ENCODE data around the gene PTPN13. TPM values are rescaled to one million over a fixed set of nuclear protein-coding genes. Genes with fewer than 3 reads are reported as not detected.

The PTPN13 gene
- total RNA-seq, 1 experiment from 2014 or later = 12.1 TPM

DNA sequence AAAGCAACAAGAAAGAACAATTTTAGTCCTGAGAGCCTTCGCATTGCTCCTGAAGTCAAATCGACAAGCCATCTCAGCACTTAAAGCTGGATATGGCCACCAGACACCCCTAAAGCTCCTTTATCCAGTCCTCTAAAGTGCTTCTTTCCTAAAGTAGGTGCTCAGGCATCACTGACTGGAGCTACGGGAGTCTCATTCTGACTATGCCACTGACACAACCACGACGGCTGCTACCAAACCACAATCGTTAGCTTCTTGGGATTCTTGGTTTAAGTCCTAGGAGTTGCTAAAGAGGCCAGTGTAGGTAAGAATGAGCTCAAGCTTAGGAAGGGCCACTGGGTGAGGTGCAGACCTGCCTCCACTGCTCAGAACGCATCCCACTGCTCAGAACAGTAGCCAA, 254.0 kb downstream of the PTPN13 start:
- Histone ChIP-seq H3K79me2 (ENCODE audit: low read length) (no peaks in the 10 kb centered on the region), H3K4me2 (ENCODE audit: low read length) (peak overlapping the region; percentile 20), H2AFZ (ENCODE audit: low read length) (peak overlapping the region; percentile 49; the same call in 1 of the 2 replicates), H3K27me3 (ENCODE audit: low read length) (no peaks in the 10 kb centered on the region), H3K4me1 (ENCODE audit: insufficient read depth, low read length) (peaks cover 16% of the 10 kb centered on the region), H3K9ac (ENCODE audit: low read length) (no peak overlapping the region), H3K27ac (ENCODE audit: low read length) (peak overlapping the region; percentile 43), H4K20me1 (ENCODE audit: low read length) (no peaks in the 10 kb centered on the region), H3K9me2 (replicated peaks; ENCODE audit: low read length) (no peaks in the 10 kb centered on the region), H3K36me3 (ENCODE audit: low read depth, low read length) (no peaks in the 10 kb centered on the region), H3K9me3 (ENCODE audit: low read length) (no peaks in the 10 kb centered on the region), H3F3A (ENCODE audit: low read length, unreplicated experiment) (no peaks in the 10 kb centered on the region), H3K4me3 (ENCODE audit: low read length) (no peak overlapping the region)
- POLR2A ChIA-PET (ENCODE audit: unreplicated experiment) = interaction anchor here (0.6 kb wide), 1 partner anchor 251 kb away, joined by 5 read pairs; no protein-coding TSS in a partner anchor
- BruUV-seq (replicated peaks) = no TSS peak
- CTCF ChIA-PET = no interaction called here
- ATAC-seq = no peak
- intact Hi-C loops (cut with micrococcal nuclease) = no loop called here
- DNase-seq = no peak
- no peak for TF ChIP-seq EZH2phosphoT487 (IDR thresholded peaks at IDR 0.05; ENCODE audit: borderline replicate concordance, low read length)
- TF ChIP-seq EZH2 (IDR thresholded peaks at IDR 0.05; ENCODE audit: low read length, unreplicated experiment) = no peak
- no peak for TF ChIP-seq CTCF (conservative IDR thresholded peaks at IDR 0.05; ENCODE audit: low read depth, low read length)

DNA sequence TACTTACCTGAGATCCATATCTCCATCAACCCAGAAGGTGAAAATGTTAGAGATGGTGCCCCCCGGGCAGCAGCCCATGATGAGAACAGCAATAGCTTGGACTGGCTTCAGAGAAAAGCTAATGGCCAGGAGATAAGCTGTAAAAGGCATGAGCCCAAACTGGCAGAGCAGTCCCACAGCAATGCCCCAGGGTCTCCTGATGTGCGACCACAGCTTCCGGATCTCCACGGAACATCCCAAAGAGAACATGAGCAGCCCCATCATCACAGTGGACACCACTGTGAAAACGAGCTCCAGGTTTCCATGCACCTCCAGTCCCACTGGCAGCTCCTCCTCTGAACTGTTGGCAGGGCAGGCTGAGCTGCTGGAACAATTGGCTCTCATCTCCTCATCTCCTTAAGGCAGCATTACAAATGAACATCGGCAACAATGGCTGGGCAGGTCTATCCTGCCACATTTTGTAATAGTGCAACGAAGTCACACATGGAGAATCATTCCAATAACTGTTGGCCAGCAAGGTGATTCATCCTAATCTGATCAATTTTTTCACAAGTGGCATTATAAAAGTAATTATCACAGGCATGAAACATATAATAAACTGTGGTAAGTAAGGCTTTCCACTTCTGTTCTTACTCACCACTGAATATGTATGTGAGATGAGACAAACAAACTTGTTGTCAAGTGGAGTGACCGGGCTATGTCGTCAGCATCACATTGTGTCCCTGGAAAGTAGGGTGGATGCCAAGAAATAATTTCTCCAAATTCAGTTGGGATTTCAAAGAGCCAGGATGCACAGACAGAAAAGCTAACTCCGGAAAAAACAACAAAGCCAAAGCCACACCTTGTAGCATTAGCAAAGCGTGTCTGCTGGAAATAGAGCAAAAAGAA, 254.9 kb downstream of the PTPN13 start, which contains the start of gene SLC10A6:
SLC10A6 (minus strand) TSS at position 653 of the 888 bp plus-strand sequence; CDS start at position 384, 269 bp downstream.
- no peaks in the 10 kb centered on the region for H3K27me3 ChIP-seq (ENCODE audit: low read length)
- H3F3A ChIP-seq (ENCODE audit: low read length, unreplicated experiment) = no peaks in the 10 kb centered on the region
- peak within 1 kb of the TSS; percentile 43; the same call in 1 of the 2 replicates for H3K27ac ChIP-seq (ENCODE audit: low read length)
- H4K20me1 ChIP-seq (ENCODE audit: low read length) = no peaks in the 10 kb centered on the region
- H3K79me2 ChIP-seq (ENCODE audit: low read length) = no peaks in the 10 kb centered on the region
- no peaks in the 10 kb centered on the region for H3K9me3 ChIP-seq (ENCODE audit: low read length)
- DNase-seq (no peak), ATAC-seq (no peak)
- no peak within 1 kb of the TSS for H3K4me2 ChIP-seq (ENCODE audit: low read length)
- no TSS peak for BruUV-seq (replicated peaks)
- H3K9me2 ChIP-seq (replicated peaks; ENCODE audit: low read length) = no peaks in the 10 kb centered on the region
- POLR2A ChIA-PET (ENCODE audit: unreplicated experiment) = no interaction called here
- CTCF ChIA-PET = no interaction called here
- H3K4me3 ChIP-seq (ENCODE audit: low read length) = no peak within 1 kb of the TSS
- TF ChIP-seq EZH2phosphoT487 (IDR thresholded peaks at IDR 0.05; ENCODE audit: borderline replicate concordance, low read length) (no peak), EZH2 (IDR thresholded peaks at IDR 0.05; ENCODE audit: low read length, unreplicated experiment) (no peak)
- H3K36me3 ChIP-seq (ENCODE audit: low read depth, low read length) = no peaks in the 10 kb centered on the region
- H2AFZ ChIP-seq (ENCODE audit: low read length) = 0 out of 2 replicates have a peak within 1 kb of the TSS, but pooled peaks have one; percentile 49
- no peak within 1 kb of the TSS for H3K9ac ChIP-seq (ENCODE audit: low read length)
- intact Hi-C loops (cut with micrococcal nuclease) = no loop called here
- H3K4me1 ChIP-seq (ENCODE audit: insufficient read depth, low read length) = peaks cover 16% of the 10 kb centered on the region

DNA sequence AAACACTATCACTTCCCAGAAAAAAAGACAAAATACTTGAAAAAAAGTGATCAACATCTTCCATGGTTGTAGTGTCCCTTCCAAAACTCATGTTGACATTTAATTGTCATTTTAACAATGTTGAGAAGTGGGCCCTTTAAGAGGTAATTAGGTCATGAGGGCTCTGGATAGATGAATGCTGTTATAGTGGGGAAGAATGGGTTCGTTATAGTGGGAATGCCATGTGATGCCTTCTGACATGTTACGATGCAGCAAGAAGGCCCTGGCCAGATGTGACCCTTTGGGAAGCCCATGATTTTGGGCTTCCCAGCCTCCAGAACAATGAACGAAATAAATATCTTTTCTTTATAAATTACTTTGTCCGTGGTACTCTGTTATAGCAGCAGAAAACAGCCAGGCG, 259.1 kb downstream of the PTPN13 start:
- BruUV-seq (replicated peaks) = no TSS peak
- Histone ChIP-seq H2AFZ (ENCODE audit: low read length) (no peak overlapping the region), H3K4me3 (ENCODE audit: low read length) (no peak overlapping the region), H3K9me3 (ENCODE audit: low read length) (no peaks in the 10 kb centered on the region), H3K27me3 (ENCODE audit: low read length) (no peaks in the 10 kb centered on the region), H3K4me2 (ENCODE audit: low read length) (no peak overlapping the region), H3K27ac (ENCODE audit: low read length) (no peak overlapping the region), H3F3A (ENCODE audit: low read length, unreplicated experiment) (no peaks in the 10 kb centered on the region), H3K36me3 (ENCODE audit: low read depth, low read length) (no peaks in the 10 kb centered on the region), H3K9me2 (replicated peaks; ENCODE audit: low read length) (no peaks in the 10 kb centered on the region), H4K20me1 (ENCODE audit: low read length) (no peaks in the 10 kb centered on the region), H3K9ac (ENCODE audit: low read length) (no peak overlapping the region), H3K79me2 (ENCODE audit: low read length) (no peaks in the 10 kb centered on the region), H3K4me1 (ENCODE audit: insufficient read depth, low read length) (peaks cover 36% of the 10 kb centered on the region)
- DNase-seq (no peak), ATAC-seq (no peak)
- CTCF ChIA-PET = no interaction called here
- intact Hi-C loops (cut with micrococcal nuclease) = no loop called here
- POLR2A ChIA-PET (ENCODE audit: unreplicated experiment) = no interaction called here
- TF ChIP-seq EZH2 (IDR thresholded peaks at IDR 0.05; ENCODE audit: low read length, unreplicated experiment) (no peak), EZH2phosphoT487 (IDR thresholded peaks at IDR 0.05; ENCODE audit: borderline replicate concordance, low read length) (no peak), CTCF (conservative IDR thresholded peaks at IDR 0.05; ENCODE audit: low read depth, low read length) (no peak)
